ENCODE data around the gene STPG4.

- TF ChIP-seq CTCF (IDR thresholded peaks at IDR 0.05) (no peak), EP300 (IDR thresholded peaks at IDR 0.05) (peak in 1 of 4 donors; percentile 45), POLR2AphosphoS5 (IDR thresholded peaks at IDR 0.05) (peak in 1 of 2 donors; percentile 44)
Observed at GRCh38 chr2:47174733-47175361, 19.7 kb upstream of the STPG4 start.

All from upper lobe of left lung (tissue), 4 donors.